NCI-H146 treated with DMSO at 0.1 percent for 48 hours (cell line): Measurements from ENCODE around the gene HSPA9.

ENCODE experiments used
- DNase-seq: peaks from one replicate; lab custom pipeline; 2025; ENCODE audit not compliant: unreplicated experiment; lab: John Stamatoyannopoulos, UW

The HSPA9 gene

DNA sequence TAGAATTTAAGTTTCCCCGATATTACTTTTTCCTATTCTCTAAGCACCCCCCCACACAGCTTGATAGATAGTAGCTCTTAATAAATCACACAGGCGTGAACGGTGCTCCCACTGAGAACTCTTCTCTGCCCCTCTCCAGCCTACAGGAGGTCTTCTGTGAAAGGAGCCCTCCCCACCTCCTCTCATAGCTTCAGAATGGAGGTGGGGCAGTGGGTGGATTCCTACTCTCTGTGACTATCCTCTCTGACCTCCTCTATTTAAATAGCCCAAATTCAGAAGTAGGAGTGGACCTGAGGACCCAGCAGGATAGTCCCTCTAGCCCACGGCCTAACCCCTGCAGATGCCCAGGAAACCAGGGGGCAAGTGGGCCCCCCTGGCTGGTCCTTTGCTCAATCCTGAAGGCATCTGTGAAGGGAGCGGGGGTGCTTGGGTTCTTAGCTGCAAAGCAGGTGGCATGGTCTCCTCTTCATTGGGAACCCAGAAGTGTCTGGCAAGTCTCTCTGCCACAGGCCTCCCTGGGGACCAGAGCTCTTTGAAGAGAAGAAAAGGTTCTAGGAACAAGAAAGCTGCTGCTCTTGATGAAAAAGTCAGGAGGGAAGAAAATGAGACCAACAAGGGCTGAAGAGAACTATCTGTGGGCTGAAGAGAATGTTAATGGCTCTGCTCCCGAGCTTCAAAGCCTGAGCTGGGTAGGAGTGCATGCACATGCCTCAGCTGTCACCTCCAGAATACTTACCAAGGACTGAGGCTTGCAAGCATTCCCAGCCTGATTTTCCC, 21.1 kb upstream of the HSPA9 start:
- no peak for DNase-seq

DNA sequence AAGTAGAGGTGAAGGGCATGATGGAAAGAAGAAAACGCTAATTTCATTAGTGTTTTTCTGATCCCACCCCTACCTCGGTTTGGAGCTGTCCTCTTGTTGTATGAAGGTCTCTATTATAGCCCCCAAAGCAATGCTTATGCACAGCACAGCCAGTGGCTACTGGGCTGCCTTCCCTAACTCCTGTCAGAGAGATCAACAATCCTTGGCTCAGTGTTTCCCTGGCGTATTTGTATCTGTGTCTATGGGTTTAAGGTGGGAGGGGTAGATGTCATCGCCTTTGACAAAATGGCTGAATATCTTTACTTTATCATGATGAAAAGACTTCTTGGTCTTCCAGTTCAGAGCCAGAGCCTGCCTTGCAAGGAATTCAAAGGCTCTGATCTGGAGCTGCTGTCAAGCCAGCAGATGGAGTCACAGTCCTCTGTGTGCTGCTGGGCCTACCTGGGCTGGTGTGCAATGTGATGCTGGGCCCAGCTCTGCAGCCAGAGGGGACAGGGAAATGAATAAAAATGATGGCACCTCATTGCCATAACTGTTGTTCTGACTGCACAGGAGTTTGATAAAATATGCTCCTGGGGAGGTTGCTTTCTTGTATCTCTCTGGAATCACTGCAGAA, 20.1 kb upstream of the HSPA9 start:
- peak; percentile 2 for DNase-seq

DNA sequence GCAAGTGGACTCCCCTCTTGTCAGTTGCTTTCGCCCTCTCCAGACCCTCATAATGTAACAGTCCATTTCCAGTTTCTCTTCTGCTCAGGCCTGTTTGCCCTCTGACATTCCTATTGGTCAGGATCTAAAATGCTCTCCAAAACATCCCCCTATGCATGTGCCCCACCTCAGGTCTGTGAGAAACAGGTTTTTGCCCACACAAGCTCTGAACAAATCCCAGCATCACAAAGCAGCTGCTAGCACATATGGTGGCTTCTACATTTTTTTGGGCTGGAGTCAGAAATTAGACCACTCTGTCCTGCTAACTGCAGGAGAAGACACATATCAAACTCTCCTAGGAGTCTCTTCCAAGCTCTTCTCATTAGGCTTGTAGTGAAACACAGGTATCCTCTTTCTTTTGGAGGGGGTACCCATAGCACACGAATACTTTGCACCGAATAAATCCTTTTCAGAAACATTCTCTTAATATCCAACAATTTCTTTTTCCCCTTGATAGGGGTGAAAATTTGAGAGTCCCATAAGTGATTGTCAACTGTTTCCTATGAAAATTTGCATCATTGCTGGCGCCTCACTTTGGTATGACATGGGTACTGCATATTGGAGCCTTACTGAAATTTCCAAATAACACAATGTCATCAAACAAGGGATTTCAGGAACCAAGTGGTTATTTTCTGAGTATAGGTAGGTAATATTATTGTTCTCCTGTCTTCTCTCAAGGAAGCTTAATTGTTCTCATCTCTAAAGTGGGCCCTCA, 19.3 kb upstream of the HSPA9 start:
- no peak for DNase-seq

DNA sequence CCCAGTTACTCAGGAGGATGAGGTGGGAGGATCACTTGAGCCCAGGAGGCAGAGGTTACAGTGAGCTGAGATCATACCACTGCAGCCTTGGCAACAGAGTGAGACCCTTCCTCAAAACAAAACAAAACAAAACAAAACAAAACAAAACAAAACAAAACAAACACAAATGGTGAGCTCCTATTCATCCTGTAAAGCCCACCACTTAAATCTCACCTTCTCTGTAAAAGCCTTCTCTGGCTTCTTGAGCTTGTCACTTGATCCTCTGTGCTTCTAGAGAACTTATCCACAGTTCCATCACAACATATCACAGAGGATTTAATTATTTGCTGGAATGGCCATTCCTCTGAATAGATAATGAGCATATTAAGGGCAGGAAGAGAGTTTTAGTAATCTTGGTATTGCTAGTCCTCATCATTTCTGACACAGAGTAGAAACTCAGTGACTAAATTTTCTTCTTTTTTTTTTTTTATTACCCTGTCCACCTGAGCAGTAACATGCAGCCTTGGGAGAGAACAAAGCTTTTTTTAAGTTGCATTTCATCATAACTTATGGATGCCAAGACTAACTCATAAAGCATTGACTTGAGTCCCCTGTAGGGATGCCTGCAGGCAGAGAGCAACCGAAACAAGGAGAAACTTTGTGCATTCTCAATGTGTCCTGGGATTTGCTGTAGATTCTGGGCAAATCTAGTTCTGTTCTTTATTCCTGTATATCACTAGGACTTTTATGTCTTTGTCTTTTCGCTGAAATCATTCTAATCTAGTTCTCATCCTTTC, 13.0 kb upstream of the HSPA9 start:
- no peak for DNase-seq

DNA sequence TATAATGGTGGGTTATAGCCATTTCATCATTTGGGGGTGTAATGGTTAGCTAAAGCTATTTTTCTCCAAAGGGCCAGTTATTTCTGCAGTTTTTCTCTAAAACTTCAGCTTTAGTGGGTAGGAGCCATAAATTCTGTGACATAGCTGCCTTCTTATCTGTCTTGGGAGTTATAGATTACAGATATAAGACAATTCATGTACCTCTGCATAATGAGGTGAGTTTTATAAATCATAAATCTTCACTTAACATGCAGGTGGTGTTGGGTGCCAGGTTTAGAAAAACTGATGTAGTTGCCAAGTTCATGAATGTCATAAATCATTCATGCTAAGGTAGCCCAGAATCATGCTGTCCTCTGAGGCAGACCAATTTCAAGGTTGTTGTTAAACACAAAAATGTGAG, 10.0 kb upstream of the HSPA9 start:
- no peak for DNase-seq

DNA sequence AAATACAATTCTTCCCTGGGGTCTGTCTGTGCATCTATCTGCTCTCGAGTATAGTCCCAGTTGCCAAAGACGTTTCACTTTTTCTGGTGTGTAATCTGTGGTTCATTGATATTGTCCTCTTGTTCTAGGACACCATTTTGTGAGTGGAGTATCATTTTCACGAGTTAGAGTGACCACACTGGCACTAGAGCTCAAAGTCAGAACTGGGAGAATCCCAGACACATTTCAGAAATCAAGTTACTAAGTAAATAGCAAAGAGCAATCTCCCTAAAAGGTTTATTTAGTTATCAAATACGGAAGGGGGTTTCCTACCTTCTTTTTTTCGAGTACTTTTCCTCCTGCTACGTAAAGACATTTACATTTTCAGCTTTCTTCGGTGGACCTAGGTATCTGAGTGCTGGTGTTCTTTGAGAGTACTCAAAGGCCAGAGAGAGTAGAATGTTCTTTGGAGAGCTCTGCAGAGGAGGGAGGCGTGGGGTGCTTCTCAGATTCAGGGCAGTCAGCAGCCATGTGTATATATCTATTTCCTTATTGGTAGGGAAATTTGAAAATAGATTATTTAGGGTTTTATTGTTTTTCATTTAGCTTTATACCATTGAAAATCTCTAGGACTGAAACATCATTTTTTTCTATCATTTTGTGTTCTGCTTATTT, 8.9 kb upstream of the HSPA9 start:
- DNase-seq: no peak

DNA sequence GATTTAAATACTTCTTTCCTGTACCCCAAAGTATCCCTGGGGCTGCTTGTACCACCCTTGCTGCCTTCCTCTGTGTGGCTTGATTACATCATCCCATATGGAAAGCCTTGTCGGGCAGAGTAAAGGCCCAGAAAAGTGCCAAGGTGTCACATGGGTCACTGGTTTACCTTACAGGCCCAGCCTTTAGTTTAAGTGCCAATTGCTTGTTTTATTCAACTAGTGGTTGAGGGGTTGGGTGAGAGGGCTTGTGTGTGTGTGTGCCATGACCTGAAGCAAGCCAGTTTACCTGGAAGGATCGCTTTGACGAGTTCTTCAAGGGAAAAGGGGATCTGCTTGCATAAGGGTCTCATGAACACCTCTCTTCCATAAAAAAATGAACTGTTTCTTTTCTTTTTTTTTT, 7.8 kb upstream of the HSPA9 start:
- DNase-seq: no peak

DNA sequence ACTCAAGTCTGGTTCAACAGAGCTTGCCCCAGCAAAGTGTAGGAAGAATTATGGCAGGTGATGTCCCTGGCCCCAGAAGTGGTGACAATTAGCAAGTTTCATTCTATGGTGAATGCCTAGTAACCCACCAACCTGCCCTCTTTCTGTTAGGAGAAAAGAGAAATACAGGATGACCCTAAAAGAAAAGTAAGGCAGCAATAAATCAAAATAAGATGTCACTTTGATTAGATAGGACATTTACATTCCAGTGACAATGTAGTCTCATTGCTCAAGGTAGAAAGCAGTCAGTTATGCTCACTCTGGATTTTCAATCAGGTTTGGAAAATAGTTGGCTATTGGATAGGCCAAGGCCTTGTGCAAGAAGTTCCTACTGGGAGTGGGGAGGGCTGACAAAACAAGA, 5.6 kb upstream of the HSPA9 start:
- DNase-seq: no peak

DNA sequence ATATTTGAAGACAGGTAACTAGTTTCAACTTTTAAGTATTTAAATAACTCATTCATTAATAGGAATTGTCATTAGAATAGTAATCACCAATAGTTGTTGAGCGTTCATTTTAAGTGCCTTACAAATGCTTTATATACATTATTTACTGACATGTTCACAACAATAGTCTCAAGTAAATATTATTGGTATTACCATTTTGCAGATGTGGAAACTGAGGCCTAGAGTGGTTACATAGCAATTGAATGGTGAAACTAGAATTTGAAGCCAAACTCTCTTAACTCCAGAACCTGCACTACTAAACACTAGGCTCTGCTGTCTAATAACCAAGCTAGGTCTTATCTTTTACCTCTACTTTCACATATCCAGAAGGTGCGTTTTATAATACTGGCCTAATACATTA, 4.8 kb upstream of the HSPA9 start:
- DNase-seq: no peak

DNA sequence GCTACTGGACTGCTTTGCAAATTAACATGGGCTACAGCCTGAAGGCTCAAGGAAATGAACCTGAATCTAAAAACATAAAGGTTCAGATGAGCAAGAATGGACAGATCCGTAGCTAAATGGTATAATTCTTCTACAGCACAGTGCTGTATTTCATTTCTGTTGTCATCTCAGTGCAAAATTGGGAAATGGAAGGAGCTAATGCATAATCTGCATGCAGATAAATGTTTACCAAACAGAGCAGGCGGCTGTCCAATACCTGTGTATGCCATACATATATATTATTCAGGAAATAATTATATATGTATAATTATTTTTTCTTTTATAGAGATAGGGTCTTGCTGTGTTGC, 4.3 kb upstream of the HSPA9 start:
- DNase-seq: no peak

DNA sequence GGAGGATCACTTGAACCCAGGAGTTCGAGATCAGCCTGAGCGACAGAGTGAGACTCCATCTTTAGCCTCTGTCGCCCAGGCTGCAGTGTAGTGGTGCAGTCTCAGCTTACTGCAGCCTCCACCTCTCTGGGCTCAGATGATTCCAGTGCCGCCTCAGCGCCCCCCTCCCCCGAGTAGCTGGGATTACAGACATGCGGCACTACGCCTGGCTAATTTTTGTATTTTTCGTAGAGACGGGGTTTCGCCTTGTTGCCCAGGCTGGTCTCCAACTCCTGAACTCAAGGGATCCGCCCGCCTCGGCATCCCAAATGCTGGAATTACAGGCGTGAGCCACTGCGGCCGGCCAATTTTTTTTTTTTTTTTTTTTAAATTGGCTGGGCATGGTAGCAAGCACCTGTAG, 2.3 kb upstream of the HSPA9 start:
- DNase-seq: no peak

DNA sequence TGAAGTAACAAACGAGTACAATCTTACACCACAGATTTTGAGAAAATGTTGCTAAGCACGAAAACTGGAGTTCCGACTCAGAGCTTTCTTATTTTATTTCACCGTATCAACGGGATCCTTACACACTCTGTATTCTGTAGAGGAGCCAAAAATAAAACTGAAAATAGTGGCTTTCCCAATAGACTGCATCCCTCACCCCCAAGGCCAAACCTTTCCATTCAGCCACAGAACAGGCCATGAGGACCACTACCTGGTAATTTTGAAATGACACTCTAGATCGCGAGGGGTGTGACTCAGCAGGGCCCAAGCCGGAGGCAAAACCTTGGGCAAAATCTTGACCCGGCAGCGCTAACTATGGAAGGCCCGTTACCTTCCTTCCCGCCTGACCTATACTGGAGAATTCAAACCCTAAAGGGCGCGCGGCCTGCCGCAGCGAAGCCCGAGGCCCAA, 432 bp downstream of the HSPA9 start:
- DNase-seq: no peak

DNA sequence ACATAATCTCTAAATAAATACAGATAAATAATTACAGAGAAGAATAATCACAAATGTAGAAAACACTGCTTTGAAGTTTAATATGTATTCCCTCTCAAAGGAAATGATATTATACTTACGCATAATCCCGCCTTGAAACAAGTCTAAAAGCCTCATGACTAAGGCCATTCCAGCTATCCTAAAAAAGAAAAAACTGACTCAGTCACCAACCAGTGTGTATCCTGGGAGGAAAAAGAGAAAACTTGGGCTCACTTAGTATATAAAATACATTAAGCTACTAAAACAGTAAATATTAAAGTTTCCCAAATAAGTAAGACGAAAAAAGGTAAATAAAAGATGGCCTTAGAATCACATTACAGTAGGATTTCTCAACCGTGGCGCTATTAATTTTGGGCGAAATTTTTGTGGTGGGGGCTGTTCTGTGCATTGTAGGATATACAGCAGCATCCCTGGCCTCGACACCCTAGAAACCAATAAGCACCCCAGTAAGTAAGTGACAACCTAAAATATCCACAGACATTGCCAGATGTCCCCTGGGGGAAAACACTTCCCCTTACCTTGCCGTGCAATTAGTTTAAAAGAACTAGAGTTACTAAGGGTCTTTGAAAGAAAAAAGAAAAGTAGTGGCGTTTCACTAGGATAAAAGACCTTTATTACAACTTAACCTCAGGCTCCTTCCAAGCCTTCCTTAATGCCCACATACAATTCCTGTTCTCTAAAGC, 1.1 kb downstream of the HSPA9 start:
- DNase-seq: no peak

DNA sequence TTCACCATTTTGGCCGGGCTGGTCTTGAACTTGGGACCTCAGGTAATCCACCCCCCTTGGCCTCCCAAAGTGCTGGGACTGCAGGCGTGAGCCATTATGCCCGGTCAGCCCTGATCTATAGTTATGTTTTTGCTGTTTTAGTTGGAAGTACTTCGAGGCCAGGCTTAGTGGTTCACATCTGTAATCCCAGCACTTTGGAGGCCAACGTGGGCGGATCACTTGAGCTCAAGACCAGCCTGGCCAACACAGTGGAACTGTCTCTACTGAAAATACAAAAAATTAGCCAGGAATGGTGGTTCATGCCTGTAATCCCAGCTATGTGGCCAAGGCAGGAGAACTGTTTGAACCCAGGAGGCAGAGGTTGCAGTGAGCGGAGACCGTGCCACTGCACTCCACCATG, 2.0 kb downstream of the HSPA9 start:
- no peak for DNase-seq

DNA sequence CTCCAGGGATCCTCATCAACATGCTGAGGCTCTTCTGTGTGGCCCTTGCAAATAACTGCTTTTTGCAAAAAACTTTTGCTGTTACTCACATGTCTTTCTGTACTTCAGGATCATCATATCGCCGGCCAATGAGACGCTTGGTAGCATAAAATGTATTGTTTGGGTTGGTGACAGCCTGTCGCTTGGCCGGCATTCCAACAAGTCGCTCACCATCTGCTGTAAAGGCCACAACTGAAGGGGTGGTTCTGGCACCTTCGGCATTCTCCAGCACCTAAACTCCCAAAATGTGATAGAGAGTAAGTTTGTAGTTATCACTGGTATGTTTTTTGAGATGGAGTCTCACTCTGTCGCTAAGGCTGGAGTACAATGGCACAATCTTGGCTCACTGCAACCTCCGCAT, 4.3 kb downstream of the HSPA9 start:
- no peak for DNase-seq

DNA sequence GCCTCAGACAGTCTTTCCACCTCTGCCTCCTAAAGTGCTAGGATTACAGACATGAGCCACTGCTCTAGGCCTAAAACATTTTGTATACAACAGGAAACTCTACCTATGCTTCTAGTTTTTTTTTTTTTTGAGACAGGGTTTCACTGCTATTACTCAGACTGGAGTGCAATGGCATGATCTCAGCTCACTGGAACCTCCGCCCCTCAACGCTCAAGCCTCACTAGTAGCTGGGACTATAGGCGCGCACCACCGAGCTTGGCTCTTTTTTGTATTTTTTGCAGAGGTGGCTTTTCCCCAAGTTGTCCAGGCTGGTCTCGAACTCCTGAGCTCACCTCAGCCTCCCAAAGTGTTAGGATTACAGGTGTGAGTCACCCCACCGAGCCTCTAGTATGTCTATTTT, 5.4 kb downstream of the HSPA9 start:
- no peak for DNase-seq

DNA sequence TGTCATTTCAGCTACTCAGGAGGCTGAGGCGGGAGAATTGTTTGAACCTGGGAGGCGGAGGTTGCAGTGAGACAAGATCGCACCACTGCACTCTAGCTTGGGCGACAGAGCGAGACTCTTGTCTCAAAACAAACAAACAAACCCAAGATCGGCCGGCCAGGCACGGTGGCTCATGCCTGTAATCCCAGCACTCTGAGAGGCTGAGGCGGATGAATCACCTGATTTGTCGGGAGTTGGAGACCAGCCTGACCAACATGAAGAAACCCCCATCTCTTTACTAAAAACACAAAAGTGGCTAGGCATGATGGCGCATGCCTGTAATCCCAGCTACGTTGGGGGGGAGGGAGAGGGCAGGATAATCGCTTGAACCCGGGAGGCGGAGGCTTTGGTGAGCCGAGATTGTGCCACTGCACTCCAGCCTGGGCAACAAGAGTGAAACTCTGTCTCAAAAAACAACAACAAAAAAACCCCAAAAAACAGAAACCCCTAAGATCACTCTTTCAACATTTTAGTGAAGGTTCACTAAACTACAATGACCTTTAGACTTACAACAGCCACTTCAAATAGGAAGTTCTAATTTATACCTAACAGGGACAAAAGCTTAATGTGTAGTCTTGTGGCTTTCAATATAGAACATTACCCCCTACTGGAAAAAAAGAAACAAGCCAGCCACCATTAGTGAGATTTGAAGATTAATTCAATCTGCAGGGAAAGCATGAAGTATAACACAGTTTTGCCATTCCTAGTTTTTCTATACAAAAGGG, 7.0 kb downstream of the HSPA9 start:
- no peak for DNase-seq

DNA sequence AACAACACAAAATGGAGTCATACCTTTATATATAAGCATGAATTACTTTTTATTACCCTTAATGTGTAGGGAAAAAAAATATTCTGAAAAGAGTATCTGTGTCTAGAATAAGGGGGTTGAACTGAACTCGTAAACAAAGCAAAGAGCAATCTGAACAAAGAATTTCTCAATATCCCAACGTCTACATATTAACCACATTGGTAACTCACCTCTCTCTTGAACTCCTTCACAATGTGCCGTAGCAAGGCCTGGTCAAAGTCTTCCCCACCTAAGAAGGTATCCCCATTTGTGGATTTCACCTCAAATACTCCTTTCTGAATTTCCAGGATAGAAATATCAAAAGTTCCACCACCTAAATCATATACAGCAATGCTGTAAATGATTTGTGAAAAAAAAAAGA, 8.4 kb downstream of the HSPA9 start:
- no peak for DNase-seq

DNA sequence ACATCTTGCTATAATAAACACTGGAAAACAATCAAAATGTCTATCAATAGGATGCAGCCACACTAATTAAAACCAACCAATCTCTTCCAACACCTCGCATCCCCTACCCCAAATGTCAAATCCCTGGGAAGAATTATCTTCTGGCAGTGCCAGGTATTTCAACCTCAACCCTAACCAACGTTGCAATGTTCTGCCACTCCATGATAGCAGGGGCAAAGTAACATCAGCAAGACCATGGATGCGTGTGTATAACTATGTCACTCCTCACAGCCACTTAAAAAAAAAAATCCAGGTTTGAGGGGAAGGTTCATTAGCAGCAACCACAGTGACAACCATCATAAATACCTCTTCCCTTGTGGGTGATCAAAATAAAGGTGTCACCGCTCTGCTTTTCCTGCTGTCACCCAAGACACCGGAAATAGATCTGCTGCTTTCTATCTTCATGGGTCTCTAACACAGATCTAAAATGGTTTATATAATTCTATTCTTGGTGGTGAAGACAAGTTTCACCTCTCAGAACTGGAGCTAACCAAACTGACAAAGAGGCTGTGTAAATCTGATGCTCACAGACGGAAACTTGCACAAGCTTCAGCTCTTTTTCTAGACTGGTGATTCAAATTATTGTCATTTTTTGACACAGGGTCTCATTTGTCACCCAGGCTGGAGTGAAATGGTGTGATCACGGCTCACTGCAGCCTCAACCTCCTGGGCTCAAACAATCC, 9.9 kb downstream of the HSPA9 start:
- DNase-seq: no peak
